ENCODE results near the gene CGB5. TPM values are rescaled to one million over a fixed set of nuclear protein-coding genes. Genes with fewer than 3 reads are reported as not detected.
"Not testable (repeated sequence)": the region's sequence is repeated elsewhere in the genome, so short reads cannot be mapped to it uniquely, and the experiment has no call there.

The CGB5 gene
- total RNA-seq (2022), result 0.49 TPM in 1 of 2 replicates, not detected in the other
- not detected for Bru-seq, nascent RNA
- BruChase-seq, experiment 1, labeled RNA remaining after a 2-hour chase, result not detected
- BruChase-seq, experiment 2, labeled RNA remaining after a 6-hour chase, result not detected
- long read RNA-seq, result 0 reads

GRCh38 chr19:49043548-49043947 is at the start of gene CGB5:
TSS of gene CGB5 (plus strand) at chr19:49043848. CDS start at chr19:49044210, 362 bp downstream.
- POLR2A ChIA-PET; intact Hi-C loops (cut with micrococcal nuclease; ENCODE audit: unreplicated experiment); H3K4me3 Mint-ChIP-seq (ENCODE audit: unreplicated experiment): not testable (repeated sequence)

GRCh38 chr19:48994035-48994386 is 49.6 kb upstream of the CGB5 start:
- TF ChIP-seq CTCF (IDR thresholded peaks at IDR 0.05; ENCODE audit: insufficient read depth in 1 of 2, low read depth in 1 of 2, low read length in 1 of 2, severe bottlenecking in 1 of 2, unreplicated experiment in 1 of 2), result no peak
- Histone ChIP-seq H3K4me3 (ENCODE audit: low read depth, low read length) (peak overlapping the region; percentile 74), H3K27me3 (replicated peaks; ENCODE audit: control insufficient read depth, insufficient read depth, low read length) (no peaks in the 10 kb centered on the region), H3K36me3 (ENCODE audit: control insufficient read depth, insufficient read depth, low read length) (no peaks in the 10 kb centered on the region; the same call in 1 of the 2 replicates), H3K4me1 (peaks cover 13% of the 10 kb centered on the region; the same call in 1 of the 2 replicates), H3K9me3 (no peaks in the 10 kb centered on the region)
- Mint-ChIP-seq H3K27ac (ENCODE audit: unreplicated experiment) (peak overlapping the region; percentile 97), H3K4me3 (ENCODE audit: unreplicated experiment) (peak overlapping the region; percentile 99), H3K27me3 (ENCODE audit: insufficient read depth, unreplicated experiment) (no peaks in the 10 kb centered on the region), H3K36me3 (ENCODE audit: insufficient read depth, unreplicated experiment) (peaks cover 61% of the 10 kb centered on the region), H3K9me3 (ENCODE audit: unreplicated experiment) (no peaks in the 10 kb centered on the region), H3K4me1 (ENCODE audit: low read depth, unreplicated experiment) (peaks cover 20% of the 10 kb centered on the region)
- ChIA-PET CTCF (interaction anchor here (0.8 to 2.9 kb wide), 31 partner anchors 11 to 482 kb away, joined by 3 to 51 read pairs (median 7); partner anchors contain the start of genes ALDH16A1, BAX, CGB7 and DHDH), POLR2A (interaction anchor here (0.6 to 2.5 kb wide), 14 partner anchors 10 to 458 kb away, joined by 3 to 16 read pairs (median 8); partner anchors contain the start of genes FTL, NTF4, PIH1D1 and PPP1R15A)
- BruUV-seq (replicated peaks), result TSS peak; percentile 64
- intact Hi-C loops (cut with micrococcal nuclease; ENCODE audit: unreplicated experiment), result loop anchor here (5.0 to 10.0 kb wide), 2 partner anchors 78 to 231 kb away; partner anchors contain the start of gene KCNA7
- no peak for DNase-seq

More at GRCh38 chr19:49043548-49043947, at the start of gene CGB5:
- H3K9me3 ChIP-seq; H3K4me1 Mint-ChIP-seq (ENCODE audit: low read depth, unreplicated experiment); CTCF ChIA-PET; DNase-seq; H3K4me3 ChIP-seq (ENCODE audit: low read depth, low read length); H3K27ac Mint-ChIP-seq (ENCODE audit: unreplicated experiment); H3K27me3 Mint-ChIP-seq (ENCODE audit: insufficient read depth, unreplicated experiment); H3K9me3 Mint-ChIP-seq (ENCODE audit: unreplicated experiment); BruUV-seq (replicated peaks); H3K36me3 ChIP-seq (ENCODE audit: control insufficient read depth, insufficient read depth, low read length); H3K36me3 Mint-ChIP-seq (ENCODE audit: insufficient read depth, unreplicated experiment); H3K4me1 ChIP-seq; H3K27me3 ChIP-seq (replicated peaks; ENCODE audit: control insufficient read depth, insufficient read depth, low read length): not testable (repeated sequence)

- CTCF ChIA-PET, result interaction anchor here (0.5 to 1.8 kb wide), 6 partner anchors 20 to 548 kb away, joined by 3 to 5 read pairs (median 4); partner anchors contain the start of gene NTF4
- TF ChIP-seq CTCF (IDR thresholded peaks at IDR 0.05; ENCODE audit: insufficient read depth in 1 of 2, low read depth in 1 of 2, low read length in 1 of 2, severe bottlenecking in 1 of 2, unreplicated experiment in 1 of 2), result peak; percentile 48 to 52
- Mint-ChIP-seq H3K27ac (ENCODE audit: unreplicated experiment) (no peak overlapping the region), H3K27me3 (ENCODE audit: insufficient read depth, unreplicated experiment) (no peaks in the 10 kb centered on the region), H3K36me3 (ENCODE audit: insufficient read depth, unreplicated experiment) (peaks cover 57% of the 10 kb centered on the region), H3K9me3 (ENCODE audit: unreplicated experiment) (no peaks in the 10 kb centered on the region), H3K4me1 (ENCODE audit: low read depth, unreplicated experiment) (peaks cover 9% of the 10 kb centered on the region), H3K4me3 (ENCODE audit: unreplicated experiment) (no peak overlapping the region)
- no TSS peak for BruUV-seq (replicated peaks)
- peak; percentile 79 for DNase-seq
- Histone ChIP-seq H3K4me3 (ENCODE audit: low read depth, low read length) (no peak overlapping the region), H3K27me3 (replicated peaks; ENCODE audit: control insufficient read depth, insufficient read depth, low read length) (no peaks in the 10 kb centered on the region), H3K4me1 (no peaks in the 10 kb centered on the region), H3K9me3 (no peaks in the 10 kb centered on the region), H3K36me3 (ENCODE audit: control insufficient read depth, insufficient read depth, low read length) (no peaks in the 10 kb centered on the region; the same call in 1 of the 2 replicates)
- intact Hi-C loops (cut with micrococcal nuclease; ENCODE audit: unreplicated experiment), result loop anchor here (2.0 to 10.0 kb wide), 2 partner anchors 21 to 227 kb away; no protein-coding TSS in a partner anchor
- POLR2A ChIA-PET, result no interaction called here
These were observed 45.7 kb upstream of the CGB5 start for GRCh38 chr19:48997972-48998371.
